Motor neuron (in vitro differentiated cells): ENCODE data around the gene TMEM242. TPM values are rescaled to one million over a fixed set of nuclear protein-coding genes. Genes with fewer than 3 reads are reported as not detected.

ENCODE experiments used
- total RNA-seq, 8 experiments: library from RNA; unstranded; fragments of 300-600 nt; gene quantifications; 2 replicates each; pipeline versions ENCODE4 v1.2.3 to v1.2.4, GENCODE V29; 2022

TMEM242 gene
- total RNA-seq, 8 experiments from 2014 or later, result 9.6 to 16.9 (median 11.5) TPM

Other genes with a start within 250 kb of the TMEM242 start
- gene ZDHHC14, start 57.7 kb upstream of the TMEM242 start, total RNA-seq, result 10 to 100 TPM in 1 of 8 experiments, 1 to 10 TPM in 7; 2.9 to 22.7 (median 3.7) TPM